ENCODE results near the gene PET117.
"Not testable (repeated sequence)": the region's sequence is repeated elsewhere in the genome, so short reads cannot be mapped to it uniquely, and the experiment has no call there.

The PET117 gene

GRCh38 chr20:18164356-18164755 lies 26.7 kb downstream of the PET117 start:
- ATAC-seq (no peak), DNase-seq (no peak)

- ATAC-seq (peak; percentile 40), DNase-seq (no peak)
Observed at GRCh38 chr20:18165553-18165952, 27.9 kb downstream of the PET117 start.

DNA sequence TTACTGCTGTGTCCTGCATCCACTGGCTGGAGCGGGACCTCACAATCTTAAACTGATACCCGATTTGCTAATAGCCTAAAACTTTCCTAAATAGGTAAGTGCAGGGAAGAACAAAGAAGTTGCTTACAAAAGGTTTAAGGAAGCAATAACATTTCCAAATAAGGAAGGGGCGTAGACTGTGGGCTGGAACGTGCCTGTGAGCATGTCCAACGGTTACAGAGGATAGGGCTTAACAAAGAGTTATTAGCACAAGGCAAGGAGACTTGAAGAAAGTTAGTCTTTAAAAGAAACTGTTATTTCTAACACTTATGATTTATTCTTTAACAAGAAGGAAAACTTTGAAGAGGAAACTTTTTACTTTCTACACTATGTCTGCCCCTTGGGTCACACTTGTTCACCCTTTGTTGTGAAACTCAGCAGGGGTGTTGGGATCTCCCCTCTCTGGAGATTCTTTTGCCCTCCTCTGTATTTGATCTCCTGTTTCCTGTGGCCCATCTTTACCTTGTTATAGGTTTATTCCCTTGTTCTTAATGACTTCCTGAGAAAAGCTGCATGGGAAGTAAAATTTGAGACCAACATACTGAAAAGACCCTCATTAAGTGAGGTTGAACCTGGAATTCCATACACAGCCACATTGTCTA lies 28.7 kb downstream of the PET117 start:
- ATAC-seq (no peak), DNase-seq (no peak)

DNA sequence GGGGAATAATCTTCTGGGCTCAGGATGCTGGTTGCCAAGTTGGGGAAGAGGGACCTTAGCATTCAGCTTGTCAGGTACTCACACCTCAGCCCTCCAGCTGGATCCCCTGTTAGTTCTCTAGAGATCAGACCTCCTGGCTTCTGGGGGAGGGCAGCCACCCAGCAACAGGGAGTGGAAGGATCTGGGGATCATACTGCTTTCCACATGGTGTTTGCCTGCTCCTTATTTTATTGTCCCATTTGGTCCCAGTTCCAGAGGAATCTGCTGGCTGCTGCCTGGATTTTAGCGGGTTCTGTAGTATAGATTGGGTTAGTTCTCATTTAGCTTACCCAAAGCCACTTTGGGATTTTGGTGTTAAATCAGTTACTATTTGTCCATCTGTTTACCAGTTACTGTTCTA lies 29.3 kb downstream of the PET117 start:
- ATAC-seq (no peak), DNase-seq (no peak)

DNA sequence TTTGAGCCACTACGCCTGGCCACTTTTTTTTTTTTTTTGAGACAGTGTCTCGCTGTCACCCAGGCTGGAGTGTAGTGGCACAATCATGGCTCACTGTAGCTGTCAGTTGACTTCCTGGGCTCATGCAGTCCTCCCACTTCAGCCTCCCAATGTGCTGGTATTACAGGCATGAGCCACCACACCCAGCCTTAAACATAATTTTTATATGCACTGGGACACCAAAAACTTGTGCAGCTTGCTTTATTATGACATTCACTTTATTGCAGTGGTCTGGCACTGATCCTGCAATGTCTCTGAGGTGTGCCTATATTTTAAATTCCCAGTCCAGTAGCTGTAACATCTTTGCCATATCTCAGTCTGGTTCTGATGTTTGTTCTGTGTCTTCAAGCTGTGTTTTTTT lies 34.7 kb downstream of the PET117 start:
- DNase-seq (no peak), ATAC-seq (no peak)

- DNase-seq (no peak), ATAC-seq (no peak)
Observed at GRCh38 chr20:18174906-18175683, 37.4 kb downstream of the PET117 start.

DNA sequence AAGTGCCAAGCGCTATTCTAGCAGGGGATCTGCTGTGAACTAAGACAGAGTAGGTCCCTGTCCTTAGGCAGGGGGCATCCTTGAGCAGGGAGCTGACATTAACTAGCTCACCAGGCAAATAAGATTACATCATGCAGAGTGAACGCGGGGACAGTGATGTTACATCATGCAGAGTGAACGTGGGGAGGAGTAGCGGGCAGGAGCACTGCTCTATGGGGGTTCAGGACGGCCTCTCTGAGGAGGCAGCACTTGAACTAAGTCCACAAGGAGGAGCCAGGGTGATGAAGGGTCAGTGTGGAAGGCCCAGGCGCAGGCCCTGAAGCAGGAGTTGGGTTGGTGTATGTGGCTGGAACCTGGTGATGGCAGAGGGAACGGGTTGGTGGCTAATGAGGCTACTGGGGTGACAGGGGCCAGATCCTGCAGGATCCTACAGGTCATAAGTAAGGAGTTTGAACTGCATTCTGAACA lies 38.7 kb downstream of the PET117 start:
- DNase-seq, result no peak
- ATAC-seq, result no peak

DNA sequence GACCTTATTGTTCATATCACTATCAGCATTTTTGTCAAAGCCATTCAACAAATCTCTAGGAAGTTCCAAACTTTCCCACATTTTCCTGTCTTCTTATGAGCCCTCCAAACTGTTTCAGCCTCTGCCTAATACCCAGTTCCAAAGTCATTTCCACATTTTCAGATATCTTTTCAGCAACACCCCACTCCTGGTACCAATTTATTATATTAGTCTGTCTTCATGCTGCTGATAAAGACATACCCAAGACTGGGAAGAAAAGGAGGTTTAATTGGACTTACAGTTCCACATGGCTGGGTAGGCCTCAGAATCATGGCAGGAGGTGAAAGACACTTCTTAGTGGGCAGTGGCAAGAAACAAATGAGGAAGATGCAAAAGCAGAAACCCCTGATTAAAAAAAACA lies 42.7 kb downstream of the PET117 start:
- not testable (repeated sequence) for ATAC-seq

DNA sequence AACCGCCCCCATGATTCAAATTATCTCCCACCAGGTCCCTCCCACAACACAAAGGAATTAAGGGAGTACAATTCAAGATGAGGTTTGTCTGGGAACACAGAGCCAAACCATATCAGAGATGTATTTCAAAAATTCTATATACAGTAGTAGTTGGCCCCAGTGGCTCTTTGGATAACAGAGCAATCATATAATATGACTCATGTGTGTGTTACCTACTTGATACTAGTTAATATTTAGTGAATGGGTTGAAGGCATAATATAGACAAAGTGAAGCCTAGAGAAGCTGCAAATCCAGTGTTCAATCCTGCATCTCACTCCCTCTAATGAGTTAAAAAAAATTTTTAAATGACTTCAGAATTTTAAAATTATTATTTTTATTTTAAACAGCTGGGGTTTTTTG lies 43.2 kb downstream of the PET117 start:
- ATAC-seq, result no peak
- DNase-seq, result no peak

More for the DNA sequence above, 42.7 kb downstream of the PET117 start:
- not testable (repeated sequence) for DNase-seq

- no peak for ATAC-seq
Observed at GRCh38 chr20:18187020-18187419, 49.4 kb downstream of the PET117 start.

DNA sequence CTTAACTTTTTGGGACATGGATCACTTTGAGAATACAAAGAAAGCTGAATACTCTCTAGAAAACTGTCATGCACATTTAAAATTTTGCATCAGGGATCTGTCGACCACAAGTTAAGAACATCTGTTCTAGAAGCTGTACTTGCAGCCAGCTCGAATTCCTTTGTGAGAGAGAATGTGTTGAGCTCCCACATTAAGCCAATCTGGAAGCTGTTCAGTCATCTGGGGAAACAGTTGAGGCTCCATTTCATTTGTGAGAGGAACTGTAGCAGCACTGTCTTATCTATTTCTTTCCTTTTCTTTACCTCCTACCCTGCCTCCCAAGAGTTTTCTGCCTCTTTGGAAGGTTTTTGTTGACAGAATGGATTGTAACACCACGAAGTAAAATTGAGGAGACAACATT lies 50.8 kb downstream of the PET117 start:
- ATAC-seq (no peak), DNase-seq (no peak)

More at GRCh38 chr20:18187020-18187419, 49.4 kb downstream of the PET117 start:
- DNase-seq, result no peak

- ATAC-seq (no peak), DNase-seq (no peak)
Observed at GRCh38 chr20:18190338-18191233, 52.9 kb downstream of the PET117 start.

- DNase-seq, result no peak
- ATAC-seq, result no peak
Observed at GRCh38 chr20:18191306-18191705, 53.6 kb downstream of the PET117 start.
